WI38 (cell line): Measurements from ENCODE around the gene KIAA1217.

Source experiments
- H3K4me3 ChIP-seq: 2 replicates; pipeline ENCODE4 v1.5.1; 2011; ENCODE audit warnings: low read depth, mild to moderate bottlenecking, control low read depth, low read length
- CTCF ChIP-seq: IDR thresholded peaks from 2 replicates; pipeline ENCODE4 v1.5.1; 2012; ENCODE audit warnings: low read depth, mild to moderate bottlenecking, control low read depth, low read length

Gene KIAA1217

GRCh38 chr10:24556750-24557742 is 348.1 kb downstream of the KIAA1217 start:
- no peak overlapping the region for H3K4me3 ChIP-seq
- TF ChIP-seq CTCF, result peak; percentile 62

GRCh38 chr10:24561453-24561852 is 352.5 kb downstream of the KIAA1217 start:
- TF ChIP-seq CTCF, result no peak
- no peak overlapping the region for H3K4me3 ChIP-seq

GRCh38 chr10:24568042-24568441 is 359.1 kb downstream of the KIAA1217 start:
- no peak for TF ChIP-seq CTCF

GRCh38 chr10:24569330-24569796 is 360.4 kb downstream of the KIAA1217 start:
- H3K4me3 ChIP-seq, result no peak overlapping the region
- TF ChIP-seq CTCF, result no peak

More at GRCh38 chr10:24568042-24568441, 359.1 kb downstream of the KIAA1217 start:
- no peak overlapping the region for H3K4me3 ChIP-seq

GRCh38 chr10:24569828-24570657 is 361.1 kb downstream of the KIAA1217 start:
- no peak overlapping the region for H3K4me3 ChIP-seq
- no peak for TF ChIP-seq CTCF

- no peak for TF ChIP-seq CTCF
- H3K4me3 ChIP-seq, result no peak overlapping the region
These were observed 361.9 kb downstream of the KIAA1217 start for GRCh38 chr10:24570658-24571426.
